ENCODE data around the gene ZFYVE16. TPM values are rescaled to one million over a fixed set of nuclear protein-coding genes. Genes with fewer than 3 reads are reported as not detected.

The ZFYVE16 gene
- total RNA-seq (ENCODE audit: low replicate concordance) = 28.1 and 66.0 TPM in 2 replicates

- peak within 1 kb of the TSS; percentile 83 for H3K4me3 ChIP-seq (ENCODE audit: low read depth, low read length)
- DNase-seq (ENCODE audit: low read depth) = peak; percentile 96
- TF ChIP-seq CTCF (IDR thresholded peaks at IDR 0.05; ENCODE audit: insufficient read depth, low read length) = no peak
Measured at GRCh38 chr5:80407735-80408483, at the start of gene ZFYVE16. Gene ZFYVE16 (plus strand): TSS chr5:80408064. CDS start chr5:80434148, 26,084 bp downstream.

DNA sequence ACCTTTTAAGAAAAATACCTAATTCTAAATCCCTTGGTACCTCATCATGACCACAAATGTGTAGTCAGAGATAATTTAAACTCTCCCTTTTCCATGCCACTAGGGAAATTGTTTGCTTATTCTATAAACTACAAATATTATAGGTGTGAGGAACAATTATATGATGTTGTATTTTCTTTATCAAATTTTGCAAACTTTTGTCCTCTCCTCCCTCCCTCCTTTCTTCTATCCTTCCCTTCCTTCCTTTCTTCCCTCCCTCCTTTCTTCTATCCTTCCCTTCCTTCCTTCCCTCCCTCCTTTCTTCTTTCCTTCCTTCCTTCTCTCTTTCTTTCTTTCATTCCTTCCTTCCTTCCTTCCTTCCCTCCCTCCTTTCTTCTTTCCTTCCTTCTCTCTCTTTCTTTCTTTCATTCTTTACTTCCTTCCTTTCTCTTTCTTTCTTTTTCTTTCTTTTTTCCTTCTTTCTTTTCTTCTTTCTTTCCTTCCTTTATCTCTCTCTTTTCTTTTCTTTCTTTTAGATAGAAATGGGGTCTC, 46.9 kb upstream of the ZFYVE16 start:
- TF ChIP-seq CTCF (IDR thresholded peaks at IDR 0.05; ENCODE audit: insufficient read depth, low read length) = no peak
- no peak for DNase-seq (ENCODE audit: low read depth)
- H3K4me3 ChIP-seq (ENCODE audit: low read depth, low read length) = no peak overlapping the region

DNA sequence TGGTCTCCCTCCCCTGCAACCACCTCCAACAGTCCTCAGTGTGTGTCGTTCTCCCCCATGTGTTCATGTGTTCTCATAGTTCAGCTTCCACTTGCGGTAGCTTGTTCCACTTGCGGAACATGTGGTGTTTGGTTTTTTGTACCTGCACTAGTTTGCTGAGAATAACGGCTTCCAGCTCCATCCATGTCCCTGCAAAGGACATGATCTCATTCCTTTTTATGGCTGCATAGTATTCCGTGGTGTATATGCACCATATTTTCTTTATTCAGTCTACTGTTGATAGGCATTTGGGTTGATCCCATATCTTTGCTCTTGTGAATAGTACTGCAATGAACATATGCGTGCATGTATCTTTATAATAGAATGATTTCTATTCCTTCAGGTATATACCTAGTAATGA, 43.0 kb upstream of the ZFYVE16 start:
- DNase-seq (ENCODE audit: low read depth) = no peak
- no peak overlapping the region for H3K4me3 ChIP-seq (ENCODE audit: low read depth, low read length)
- TF ChIP-seq CTCF (IDR thresholded peaks at IDR 0.05; ENCODE audit: insufficient read depth, low read length) = no peak

DNA sequence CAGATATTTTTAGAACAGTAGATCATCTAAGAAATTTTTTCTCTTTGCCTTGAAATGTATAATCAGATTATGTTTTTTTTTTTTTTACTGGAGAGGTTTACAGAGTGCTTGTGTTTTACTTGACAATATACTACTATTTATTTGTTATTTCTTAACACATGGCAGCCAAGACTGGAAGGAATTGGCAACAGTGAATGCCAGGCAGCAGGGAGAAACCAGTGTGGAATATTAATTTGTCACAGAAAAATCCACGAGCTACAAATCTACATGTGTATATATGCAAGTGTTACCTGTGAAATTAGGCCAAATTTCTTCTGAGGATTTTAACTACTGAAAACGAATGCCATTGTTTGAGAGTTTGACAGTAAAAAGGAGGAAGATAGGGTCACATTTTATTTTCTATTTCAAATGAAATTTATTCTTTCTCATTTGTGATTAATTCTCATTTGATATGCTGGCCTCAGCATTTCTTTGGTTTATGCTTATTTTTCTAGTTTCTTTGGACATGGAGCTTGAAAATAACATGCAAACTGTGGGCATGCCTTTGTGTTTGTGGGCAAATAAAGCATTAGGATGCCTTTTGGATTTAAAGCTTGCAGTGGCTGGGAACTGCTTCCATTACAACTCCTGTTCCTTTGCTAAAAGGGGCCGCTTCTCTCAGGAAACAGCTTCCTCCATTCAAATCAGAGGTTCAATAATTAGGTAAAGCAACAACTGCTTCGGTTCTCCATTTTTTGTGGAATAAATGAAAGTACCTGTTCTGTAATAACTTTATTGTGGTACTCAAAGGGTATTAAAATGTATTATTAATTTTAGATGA, 39.0 kb upstream of the ZFYVE16 start:
- TF ChIP-seq CTCF (IDR thresholded peaks at IDR 0.05; ENCODE audit: insufficient read depth, low read length) = no peak
- H3K4me3 ChIP-seq (ENCODE audit: low read depth, low read length) = no peak overlapping the region
- no peak for DNase-seq (ENCODE audit: low read depth)

GRCh38 chr5:80369521-80369920, 38.3 kb upstream of the ZFYVE16 start:
- DNase-seq (ENCODE audit: low read depth) = no peak

GRCh38 chr5:80370390-80370789, 37.5 kb upstream of the ZFYVE16 start:
- no peak for DNase-seq (ENCODE audit: low read depth)
- no peak for TF ChIP-seq CTCF (IDR thresholded peaks at IDR 0.05; ENCODE audit: insufficient read depth, low read length)
- H3K4me3 ChIP-seq (ENCODE audit: low read depth, low read length) = no peak overlapping the region

More at GRCh38 chr5:80369521-80369920, 38.3 kb upstream of the ZFYVE16 start:
- TF ChIP-seq CTCF (IDR thresholded peaks at IDR 0.05; ENCODE audit: insufficient read depth, low read length) = no peak
- H3K4me3 ChIP-seq (ENCODE audit: low read depth, low read length) = no peak overlapping the region
